Activated CD8-positive, alpha-beta memory T cell treated with anti-CD3 and anti-CD28 coated beads, Interleukin-2, amount 10 ng/mL, durations not matched to agents 7 days and 5 days (primary cell): ENCODE data around the gene SFT2D3. TPM values are rescaled to one million over a fixed set of nuclear protein-coding genes. Genes with fewer than 3 reads are reported as not detected.

Experiments
- ATAC-seq: fragments of 150-1000 bp; cut with Tn5 transposase; one replicate; pipeline ENCODE4 v1.10.0; 2021; ENCODE audit warnings: moderate library complexity
- CTCF ChIA-PET: fragments of 350-600 bp; sonication (Branson Sonifier 250); formaldehyde crosslinking; loops from one replicate; lab custom pipeline; 2021; ENCODE audit warnings: antibody characterized with exemption; lab: Charles Lee
- DNase-seq: peaks from one replicate; pipeline ENCODE4 v3.0.0-alpha.2; 2020
- H3K27ac Mint-ChIP-seq: one replicate; pipeline ENCODE4 v1.8.0; 2021; ENCODE audit warnings: mild to moderate bottlenecking, mixed read lengths
- H3K27me3 Mint-ChIP-seq: one replicate; pipeline ENCODE4 v1.8.0; 2021; ENCODE audit warnings: mixed read lengths
- H3K36me3 Mint-ChIP-seq: one replicate; pipeline ENCODE4 v1.8.0; 2021; ENCODE audit warnings: mild to moderate bottlenecking, mixed read lengths
- H3K4me1 Mint-ChIP-seq: one replicate; pipeline ENCODE4 v1.8.0; 2021; ENCODE audit warnings: mixed read lengths
- H3K4me3 Mint-ChIP-seq: one replicate; pipeline ENCODE4 v1.8.0; 2021; ENCODE audit warnings: mild to moderate bottlenecking, moderate library complexity, mixed read lengths
- H3K9me3 Mint-ChIP-seq: one replicate; pipeline ENCODE4 v1.8.0; 2022; ENCODE audit warnings: low read depth, mixed read lengths
- total RNA-seq, 2 experiments: library from RNA; stranded (reverse); gene quantifications; one replicate each; pipeline ENCODE4 v1.2.3, GENCODE V29; 2021

SFT2D3 gene
- total RNA-seq, 2 experiments from 2014 or later = 4.1 to 4.6 TPM

DNA sequence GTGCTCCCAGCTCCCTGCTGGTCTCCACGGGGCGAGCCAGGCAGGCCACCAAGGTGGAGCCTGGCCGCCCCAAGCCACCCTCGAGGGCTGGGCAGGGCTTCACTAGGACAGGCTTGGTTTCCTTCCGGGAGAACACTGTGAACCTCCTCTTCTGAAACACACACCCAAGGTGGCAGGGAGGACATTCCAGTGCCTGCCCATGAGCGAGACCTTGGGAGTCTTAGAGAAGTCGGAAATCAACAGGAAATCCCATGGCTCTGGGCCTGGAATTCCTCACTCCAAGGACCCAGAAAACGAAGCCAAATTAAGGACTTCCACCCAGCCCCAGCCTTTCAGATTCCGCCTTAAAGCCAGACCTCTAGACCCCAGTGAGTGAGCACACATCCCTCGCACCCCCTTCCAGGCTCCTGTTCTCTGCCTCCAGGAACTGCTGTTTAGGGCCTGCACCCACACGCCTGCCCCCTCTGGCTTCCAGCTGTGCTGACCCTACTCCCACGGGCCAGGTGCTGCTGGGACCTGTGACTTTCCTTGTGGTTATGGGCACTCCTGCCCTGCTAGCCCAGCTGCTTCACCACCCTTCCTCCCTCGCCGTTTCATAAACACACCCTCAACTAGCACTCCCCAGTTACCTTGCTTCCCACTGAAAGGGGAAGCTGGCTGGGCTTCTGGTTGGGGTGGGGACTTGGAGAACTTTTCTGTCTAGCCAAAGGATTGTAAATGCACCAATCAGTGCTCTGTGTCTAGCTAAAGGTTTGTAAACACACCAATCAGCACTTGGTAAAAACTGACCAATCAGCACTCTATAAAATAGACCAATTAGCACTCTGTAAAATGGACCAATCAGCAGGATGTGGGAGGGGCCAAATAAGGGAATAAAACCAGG is 41.6 kb upstream of the SFT2D3 start:
- peaks cover 23% of the 10 kb centered on the region for H3K27me3 Mint-ChIP-seq
- no peaks in the 10 kb centered on the region for H3K9me3 Mint-ChIP-seq
- DNase-seq (no peak), ATAC-seq (no peak)
- H3K4me3 Mint-ChIP-seq = no peak overlapping the region
- H3K36me3 Mint-ChIP-seq = no peaks in the 10 kb centered on the region
- H3K27ac Mint-ChIP-seq = no peak overlapping the region
- H3K4me1 Mint-ChIP-seq = peaks cover 1% of the 10 kb centered on the region
- CTCF ChIA-PET = interaction anchor here (0.6 kb wide), 1 partner anchor 674 kb away, joined by 6 read pairs; no protein-coding TSS in a partner anchor

DNA sequence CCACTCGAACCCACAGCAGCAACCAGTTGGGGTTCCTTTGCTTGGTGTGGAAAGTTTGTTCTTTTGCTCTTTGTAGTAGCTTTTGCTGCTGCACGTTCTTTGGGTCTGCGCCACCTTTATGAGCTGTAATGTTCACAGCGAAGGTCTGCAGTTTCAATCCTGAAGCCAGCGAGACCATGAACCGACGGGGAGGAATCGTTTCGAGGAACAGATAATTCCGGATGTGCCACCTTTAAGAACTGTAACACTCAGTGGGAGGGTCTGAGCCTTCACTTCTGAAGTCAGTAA is 41.1 kb upstream of the SFT2D3 start:
- H3K27ac Mint-ChIP-seq = no peak overlapping the region
- peaks cover 29% of the 10 kb centered on the region for H3K27me3 Mint-ChIP-seq
- no peak for DNase-seq
- H3K36me3 Mint-ChIP-seq = no peaks in the 10 kb centered on the region
- ATAC-seq = no peak
- H3K9me3 Mint-ChIP-seq = no peaks in the 10 kb centered on the region
- H3K4me1 Mint-ChIP-seq = peaks cover 1% of the 10 kb centered on the region
- H3K4me3 Mint-ChIP-seq = no peak overlapping the region
- CTCF ChIA-PET = no interaction called here

DNA sequence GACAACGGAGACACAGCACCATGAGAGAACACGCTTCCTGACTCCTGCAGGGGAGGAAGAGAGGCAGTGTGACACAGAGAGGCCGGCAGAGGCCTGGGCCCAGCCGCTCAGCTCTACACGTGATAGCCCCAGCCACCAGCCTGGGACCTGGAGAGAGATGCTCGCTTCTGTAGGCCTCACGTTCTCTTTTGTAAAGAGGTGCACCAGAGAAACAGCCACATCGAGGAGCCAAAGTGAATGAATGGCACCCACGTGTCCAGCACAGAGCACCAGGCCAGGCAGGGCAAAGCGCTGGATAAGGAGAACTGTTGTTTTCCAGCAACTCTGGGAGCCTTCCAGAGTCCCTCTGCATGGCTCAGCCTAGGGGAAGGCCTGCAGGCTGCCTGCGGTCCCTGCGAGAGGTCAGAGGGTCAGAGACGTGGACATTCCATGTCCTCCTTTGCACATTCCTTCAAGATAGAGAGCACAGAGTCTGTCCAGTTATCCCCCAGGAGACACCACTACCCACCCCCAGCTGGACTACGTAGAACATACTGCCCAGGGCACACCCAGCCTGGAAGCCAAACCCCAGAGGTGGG is 40.1 kb upstream of the SFT2D3 start:
- no peak for DNase-seq
- Mint-ChIP-seq H3K4me1 (peaks cover 1% of the 10 kb centered on the region), H3K27ac (no peak overlapping the region), H3K27me3 (peaks cover 38% of the 10 kb centered on the region), H3K4me3 (no peak overlapping the region), H3K9me3 (no peaks in the 10 kb centered on the region), H3K36me3 (no peaks in the 10 kb centered on the region)
- CTCF ChIA-PET = no interaction called here
- ATAC-seq = no peak

DNA sequence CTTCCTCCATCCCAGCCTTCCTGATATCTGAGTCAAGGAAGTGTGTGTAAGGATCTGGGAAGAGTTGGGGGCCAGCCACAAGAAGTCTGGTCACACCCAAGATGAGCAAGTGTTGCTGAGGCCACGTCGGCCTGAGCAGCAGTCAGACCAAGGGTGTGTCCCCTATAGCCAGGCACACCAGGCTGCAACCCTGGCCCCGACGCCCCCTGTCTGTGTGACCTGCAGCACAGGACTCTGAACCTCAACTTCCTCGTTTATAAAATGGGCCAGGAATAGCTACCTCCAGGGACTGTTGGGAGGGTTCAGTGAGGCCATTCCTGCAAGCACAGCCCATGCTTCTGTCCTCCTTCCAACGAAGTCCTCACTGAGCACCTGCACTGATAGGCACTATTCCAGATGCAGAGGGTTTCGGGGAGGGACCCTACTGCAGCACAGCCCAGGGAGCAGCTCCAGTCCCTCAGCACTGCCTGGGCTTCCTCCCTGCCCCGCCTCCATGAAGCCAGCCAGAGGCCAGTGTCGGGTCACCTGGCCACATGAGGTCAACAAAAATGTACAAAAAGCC is 39.3 kb upstream of the SFT2D3 start:
- H3K36me3 Mint-ChIP-seq = no peaks in the 10 kb centered on the region
- CTCF ChIA-PET = no interaction called here
- H3K4me1 Mint-ChIP-seq = peaks cover 1% of the 10 kb centered on the region
- ATAC-seq (no peak), DNase-seq (no peak)
- H3K27me3 Mint-ChIP-seq = peaks cover 47% of the 10 kb centered on the region
- H3K9me3 Mint-ChIP-seq = no peaks in the 10 kb centered on the region
- H3K27ac Mint-ChIP-seq = no peak overlapping the region
- H3K4me3 Mint-ChIP-seq = no peak overlapping the region

DNA sequence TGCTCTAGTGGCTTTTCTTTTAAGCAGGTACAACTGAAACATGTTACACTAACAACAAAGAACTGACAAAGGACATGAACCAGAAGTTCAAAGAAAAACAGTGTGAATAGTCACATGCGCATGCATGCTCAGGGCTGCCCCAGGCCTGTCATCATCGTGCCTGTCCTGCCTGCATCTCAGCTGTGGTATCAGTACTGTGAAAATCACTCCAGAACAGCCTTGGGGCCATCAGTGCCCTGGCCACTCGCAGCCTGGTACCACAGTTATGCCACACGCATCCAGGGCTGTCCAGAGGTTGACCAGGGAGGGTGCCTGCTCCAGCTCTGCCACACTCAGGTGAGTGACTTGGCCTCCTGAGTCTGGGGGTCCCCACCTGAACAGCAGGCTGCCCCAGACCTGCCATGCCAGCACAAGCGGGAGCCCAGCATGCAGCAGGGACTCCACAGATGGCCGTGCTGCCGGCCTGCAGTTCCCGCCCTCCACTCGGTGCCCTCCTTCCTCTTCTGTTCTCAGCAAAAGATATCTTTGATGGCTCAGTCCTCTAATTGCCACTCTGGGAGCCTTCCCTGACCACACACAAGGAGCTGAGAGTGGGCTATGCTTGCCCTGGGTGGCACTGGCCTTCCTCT is 38.2 kb upstream of the SFT2D3 start:
- peaks cover 55% of the 10 kb centered on the region for H3K27me3 Mint-ChIP-seq
- H3K4me1 Mint-ChIP-seq = peaks cover 1% of the 10 kb centered on the region
- no peaks in the 10 kb centered on the region for H3K36me3 Mint-ChIP-seq
- CTCF ChIA-PET = interaction anchor here (1.9 kb wide), 1 partner anchor 13 kb away, joined by 6 read pairs; no protein-coding TSS in a partner anchor
- no peaks in the 10 kb centered on the region for H3K9me3 Mint-ChIP-seq
- no peak for DNase-seq
- no peak overlapping the region for H3K27ac Mint-ChIP-seq
- H3K4me3 Mint-ChIP-seq = no peak overlapping the region
- ATAC-seq = no peak

DNA sequence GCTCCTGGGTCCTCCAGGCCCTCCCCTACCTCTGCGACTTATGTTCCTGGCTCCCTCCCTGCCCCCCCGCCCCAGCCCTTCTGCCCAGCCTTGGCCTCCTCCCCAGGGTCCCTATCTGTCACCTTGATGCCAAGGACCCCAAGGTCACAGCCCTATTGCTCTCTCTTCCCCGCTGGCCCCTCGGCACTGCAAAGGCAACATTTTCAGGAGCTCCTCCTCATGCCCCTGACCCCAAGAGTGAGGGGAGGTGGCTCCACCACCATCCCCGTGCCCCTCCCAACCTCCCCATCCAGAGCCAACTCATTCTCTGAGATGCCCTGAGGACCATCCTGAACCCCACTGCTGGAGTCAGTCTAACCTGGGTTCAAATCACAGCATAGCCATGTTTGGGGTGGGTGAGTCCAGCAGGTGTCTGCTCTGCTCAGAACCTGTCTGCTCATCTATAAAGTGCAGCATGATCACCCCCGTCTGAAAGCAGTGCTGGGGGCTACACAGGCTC is 37.7 kb upstream of the SFT2D3 start:
- Mint-ChIP-seq H3K9me3 (no peaks in the 10 kb centered on the region), H3K36me3 (no peaks in the 10 kb centered on the region), H3K27me3 (peaks cover 55% of the 10 kb centered on the region), H3K27ac (no peak overlapping the region), H3K4me3 (no peak overlapping the region), H3K4me1 (peaks cover 1% of the 10 kb centered on the region)
- CTCF ChIA-PET = interaction anchor here (1.9 kb wide), 1 partner anchor 14 kb away, joined by 6 read pairs; no protein-coding TSS in a partner anchor
- no peak for DNase-seq
- ATAC-seq = no peak

DNA sequence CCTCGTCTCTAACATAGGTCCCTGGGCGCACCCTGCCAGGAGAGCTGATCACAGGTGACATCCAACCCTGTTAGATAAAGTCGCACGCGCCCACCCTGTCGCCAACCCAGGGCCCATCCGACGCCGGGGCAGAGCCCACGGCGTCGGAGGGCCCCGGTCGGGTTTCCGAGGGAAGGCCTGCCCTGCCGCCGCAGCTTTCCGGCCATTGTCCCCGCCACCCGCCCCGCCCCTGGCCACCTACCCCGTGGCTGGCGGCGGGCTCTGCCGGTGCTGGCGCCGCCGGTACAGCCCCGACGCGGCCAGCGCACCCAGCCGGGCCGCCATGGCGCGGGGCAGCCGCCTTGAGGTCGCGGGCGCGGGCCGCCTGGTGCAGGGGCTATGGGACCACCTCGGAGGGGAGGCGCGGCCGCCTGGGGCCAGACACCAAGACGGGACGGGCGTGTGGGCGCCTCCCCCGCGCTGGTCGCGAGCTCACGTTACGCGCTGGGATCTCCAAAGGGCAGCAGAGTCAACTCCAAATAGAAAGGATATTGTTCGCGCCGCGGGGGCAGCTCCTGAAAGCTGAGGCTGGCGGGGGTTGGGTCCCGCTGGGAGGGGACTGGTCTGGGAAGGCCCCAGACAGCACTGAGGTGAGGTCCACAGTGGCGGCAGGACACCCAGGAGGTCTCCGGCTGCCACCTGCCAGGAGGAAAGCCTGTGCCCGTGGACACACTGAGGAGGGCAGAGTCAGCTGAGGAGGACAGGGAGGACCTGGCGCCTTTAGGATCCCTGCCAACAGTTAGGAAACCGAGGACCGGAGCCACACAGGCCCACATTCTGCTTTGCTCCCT is 37.0 kb upstream of the SFT2D3 start:
- CTCF ChIA-PET = interaction anchor here (1.9 kb wide), 1 partner anchor 14 kb away, joined by 6 read pairs; no protein-coding TSS in a partner anchor
- Mint-ChIP-seq H3K27ac (no peak overlapping the region), H3K9me3 (no peaks in the 10 kb centered on the region), H3K27me3 (peaks cover 60% of the 10 kb centered on the region), H3K36me3 (no peaks in the 10 kb centered on the region), H3K4me1 (peaks cover 1% of the 10 kb centered on the region), H3K4me3 (no peak overlapping the region)
- DNase-seq (no peak), ATAC-seq (no peak)

DNA sequence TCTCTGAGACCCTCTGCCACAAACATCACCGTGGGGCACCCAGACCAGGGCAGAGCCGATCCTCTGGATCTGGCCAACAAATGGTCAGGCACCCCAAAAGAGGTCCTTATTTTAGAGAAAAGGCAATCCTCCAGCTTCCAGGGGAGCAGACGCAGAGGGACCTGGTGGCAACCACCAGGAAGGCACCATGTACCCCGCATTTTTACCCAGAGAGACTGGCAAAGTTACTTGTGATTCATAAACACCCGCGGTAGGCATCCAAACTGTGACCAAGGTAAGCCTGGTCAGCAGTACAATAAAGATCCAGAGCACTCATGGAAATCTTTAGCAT is 36.4 kb upstream of the SFT2D3 start:
- H3K4me1 Mint-ChIP-seq = peaks cover under 1% of the 10 kb centered on the region
- H3K27me3 Mint-ChIP-seq = peaks cover 62% of the 10 kb centered on the region
- H3K4me3 Mint-ChIP-seq = no peak overlapping the region
- DNase-seq (no peak), ATAC-seq (no peak)
- no peak overlapping the region for H3K27ac Mint-ChIP-seq
- H3K36me3 Mint-ChIP-seq = no peaks in the 10 kb centered on the region
- no peaks in the 10 kb centered on the region for H3K9me3 Mint-ChIP-seq
- CTCF ChIA-PET = interaction anchor here (1.0 kb wide), 1 partner anchor 15 kb away, joined by 3 read pairs; no protein-coding TSS in a partner anchor

DNA sequence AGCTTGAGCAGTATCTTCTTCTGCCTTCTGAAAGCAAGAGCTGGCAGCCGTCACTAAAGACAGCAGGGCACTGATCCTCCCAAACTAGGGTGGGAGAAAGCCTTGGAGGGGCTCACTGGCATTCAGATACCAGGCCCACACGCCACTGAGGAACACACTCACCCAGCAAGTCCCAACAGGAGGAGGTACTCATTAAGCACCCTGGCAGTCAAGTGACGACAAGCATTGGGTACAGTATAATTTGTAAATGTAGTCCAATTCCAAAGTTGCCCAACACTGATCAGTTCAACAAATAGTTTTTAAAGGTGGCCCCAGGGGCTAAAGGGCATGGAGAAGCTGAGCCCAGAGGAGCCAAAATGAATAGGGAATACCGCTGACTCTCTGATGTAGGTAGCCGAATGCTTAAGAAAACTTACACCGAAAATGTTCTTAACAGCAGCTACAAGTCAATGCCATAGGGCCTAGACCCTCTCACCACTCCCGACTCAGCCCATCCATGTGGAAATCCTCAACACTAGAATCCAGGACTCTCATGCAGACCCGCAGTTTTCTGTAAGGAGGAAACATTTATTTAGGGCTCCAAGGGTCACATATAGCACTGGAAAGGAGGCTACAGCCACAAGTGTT is 35.9 kb upstream of the SFT2D3 start:
- no peaks in the 10 kb centered on the region for H3K36me3 Mint-ChIP-seq
- no peaks in the 10 kb centered on the region for H3K9me3 Mint-ChIP-seq
- H3K27me3 Mint-ChIP-seq = peaks cover 67% of the 10 kb centered on the region
- ATAC-seq (no peak), DNase-seq (no peak)
- CTCF ChIA-PET = interaction anchor here (1.0 kb wide), 1 partner anchor 15 kb away, joined by 3 read pairs; no protein-coding TSS in a partner anchor
- H3K27ac Mint-ChIP-seq = no peak overlapping the region
- no peak overlapping the region for H3K4me3 Mint-ChIP-seq
- H3K4me1 Mint-ChIP-seq = no peaks in the 10 kb centered on the region

DNA sequence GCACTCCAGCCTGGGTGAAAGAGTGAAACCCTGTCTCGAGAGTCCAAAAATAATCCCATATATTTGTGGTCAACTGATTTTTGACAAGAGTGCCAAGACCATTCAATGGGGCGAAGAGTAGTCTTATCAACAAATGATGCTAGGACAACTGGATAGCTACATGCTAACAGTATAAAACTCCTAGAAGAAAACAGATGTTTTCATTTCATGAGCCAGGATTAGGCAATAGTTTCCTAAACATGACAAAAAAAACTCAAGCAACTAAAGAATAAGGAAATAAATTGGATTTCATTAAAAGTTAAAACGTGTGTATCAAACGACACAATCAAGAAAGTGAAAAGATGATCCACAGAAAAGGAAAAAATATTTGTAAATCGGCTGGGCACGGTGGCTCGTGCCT is 32.2 kb upstream of the SFT2D3 start:
- Mint-ChIP-seq H3K4me1 (no peaks in the 10 kb centered on the region), H3K36me3 (no peaks in the 10 kb centered on the region), H3K27me3 (peaks cover 74% of the 10 kb centered on the region), H3K27ac (no peak overlapping the region), H3K4me3 (no peak overlapping the region), H3K9me3 (no peaks in the 10 kb centered on the region)
- no peak for DNase-seq
- CTCF ChIA-PET = no interaction called here
- ATAC-seq = no peak

DNA sequence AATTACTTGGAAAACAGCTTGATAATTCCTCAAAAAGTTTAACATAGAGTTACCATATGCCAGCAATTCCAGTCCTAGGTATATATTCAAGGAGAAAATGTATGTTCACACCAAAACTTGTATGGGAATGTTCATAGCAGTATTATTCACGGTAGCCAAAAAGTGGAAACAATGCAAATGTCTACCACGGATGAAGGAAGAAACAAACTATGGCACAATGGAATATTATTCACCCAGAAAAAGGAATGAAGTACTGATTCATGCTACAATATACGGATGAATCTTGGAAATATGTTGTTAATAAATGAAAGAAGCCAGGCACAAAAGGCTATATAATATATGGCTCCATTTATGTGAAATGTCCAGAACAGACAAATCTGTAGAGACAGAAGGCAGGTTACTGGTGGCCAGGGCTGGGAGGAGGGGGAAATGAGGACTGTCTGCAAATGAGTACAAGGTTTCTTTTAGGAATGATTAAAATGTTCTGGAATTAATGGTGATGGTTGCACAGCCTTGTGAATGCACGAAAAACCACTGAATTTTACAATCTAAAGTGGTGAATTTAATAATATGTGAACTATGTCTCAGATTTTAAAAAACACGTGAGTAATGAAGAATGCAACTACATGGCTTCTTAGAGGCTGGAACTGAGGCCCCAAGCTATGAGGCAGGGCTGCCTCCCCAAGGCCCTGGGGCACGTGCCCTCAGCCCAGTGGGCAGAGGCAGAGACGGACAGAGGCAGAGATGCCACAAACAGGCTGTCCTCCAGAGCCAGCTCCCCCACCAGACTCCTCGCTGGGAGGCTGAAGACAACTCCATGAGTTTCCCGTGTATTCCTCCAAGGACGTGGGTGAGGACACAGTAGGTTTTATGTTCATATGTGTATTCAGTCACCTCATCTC is 31.0 kb upstream of the SFT2D3 start:
- ATAC-seq = no peak
- CTCF ChIA-PET = no interaction called here

DNA sequence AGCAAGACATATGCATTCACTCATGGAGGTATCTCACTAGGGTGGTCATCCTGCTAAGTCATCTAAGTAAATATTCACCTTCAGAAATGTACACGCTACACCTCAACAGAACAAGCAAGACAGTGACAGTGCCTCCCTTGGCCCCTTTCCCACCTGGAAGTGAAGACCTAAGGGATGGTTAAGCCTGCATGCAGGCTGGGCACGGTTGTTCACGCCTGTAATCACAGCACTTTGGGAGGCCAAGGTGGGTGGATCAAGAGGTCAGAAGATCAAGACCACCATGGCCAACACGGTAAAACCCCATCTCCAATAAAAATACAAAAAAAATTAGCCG is 30.4 kb upstream of the SFT2D3 start:
- ATAC-seq (no peak), DNase-seq (no peak)
- Mint-ChIP-seq H3K9me3 (no peaks in the 10 kb centered on the region), H3K4me1 (peaks cover 4% of the 10 kb centered on the region), H3K27me3 (peaks cover 68% of the 10 kb centered on the region), H3K36me3 (no peaks in the 10 kb centered on the region), H3K27ac (no peak overlapping the region), H3K4me3 (no peak overlapping the region)
- CTCF ChIA-PET = no interaction called here

More for the DNA sequence above, 31.0 kb upstream of the SFT2D3 start:
- DNase-seq = no peak
- Mint-ChIP-seq H3K9me3 (no peaks in the 10 kb centered on the region), H3K36me3 (no peaks in the 10 kb centered on the region), H3K4me3 (no peak overlapping the region), H3K27ac (no peak overlapping the region), H3K27me3 (peaks cover 70% of the 10 kb centered on the region), H3K4me1 (peaks cover 4% of the 10 kb centered on the region)
